HK-2 (cell line): ENCODE measurements around the gene NMRAL1.

Source experiments
- DNase-seq: peaks from one replicate; pipeline ENCODE4 v3.0.0-alpha.2; 2018; ENCODE audit not compliant: unreplicated experiment

The NMRAL1 gene

DNA sequence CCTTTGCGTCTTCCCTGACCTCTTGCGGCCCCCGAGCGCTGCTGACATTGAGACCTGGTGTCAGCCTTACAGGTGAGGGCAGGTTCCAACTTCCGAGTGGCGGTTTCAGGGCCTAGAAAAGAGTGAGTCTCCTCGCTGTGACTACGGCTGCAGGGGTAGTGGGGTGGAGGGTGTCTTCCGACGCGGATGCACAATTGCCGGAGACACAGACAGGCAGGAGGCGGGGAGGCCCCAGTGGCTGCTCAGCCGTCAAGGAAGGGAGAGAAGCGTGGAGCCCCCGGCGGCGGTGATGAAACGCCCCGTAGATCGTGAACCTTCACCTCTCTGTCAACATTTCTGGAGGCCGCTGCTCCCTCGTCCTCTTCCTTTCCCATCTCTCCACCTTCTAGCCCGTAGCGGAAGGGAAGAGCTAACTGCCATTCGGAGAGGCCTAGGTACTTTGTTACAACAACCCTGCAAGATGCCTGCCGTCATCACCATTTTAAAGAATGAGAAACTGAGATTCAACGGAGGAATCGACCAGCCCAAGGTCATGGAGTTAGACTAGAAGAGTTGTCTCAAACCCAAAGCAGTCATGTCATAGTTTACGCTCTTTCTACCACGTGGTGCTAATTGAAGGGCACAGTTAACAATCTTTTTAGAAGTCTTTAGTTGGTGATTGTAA is 48.3 kb downstream of the NMRAL1 start:
- DNase-seq = no peak

DNA sequence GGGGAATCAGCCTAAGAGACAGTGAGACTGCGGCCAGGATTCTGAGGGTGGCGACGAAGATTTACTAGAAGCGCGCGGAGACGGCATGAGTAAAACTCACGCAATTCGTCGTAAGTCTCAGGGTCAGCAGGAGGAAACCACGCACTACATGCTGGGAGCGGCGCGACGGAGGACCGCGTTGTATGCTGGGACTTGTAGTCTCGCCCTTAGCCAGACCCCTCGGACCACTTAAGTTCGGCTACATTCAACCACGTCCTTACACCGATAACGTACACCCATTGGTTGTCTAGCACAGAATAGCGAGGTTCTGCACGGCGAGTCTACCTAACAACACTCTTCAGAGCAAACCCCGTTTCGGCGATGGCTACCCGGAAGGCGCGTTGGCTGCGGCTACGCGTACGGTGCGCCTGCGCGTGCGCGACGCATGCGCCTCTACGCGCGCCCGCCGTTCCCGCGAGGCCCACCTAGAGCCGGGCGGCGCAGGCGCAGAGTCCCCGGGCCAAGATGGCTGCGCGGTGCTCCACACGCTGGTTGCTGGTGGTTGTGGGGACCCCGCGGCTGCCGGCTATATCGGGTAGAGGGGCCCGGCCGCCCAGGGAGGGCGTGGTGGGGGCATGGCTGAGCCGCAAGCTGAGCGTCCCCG is 48.9 kb downstream of the NMRAL1 start, which contains the start of gene DNAJA3:
Gene DNAJA3, plus strand, starts transcription at position 491 of the 643 bp plus-strand sequence. Its CDS starts 14 bp downstream, at position 505.
- DNase-seq = peak; percentile 83

DNA sequence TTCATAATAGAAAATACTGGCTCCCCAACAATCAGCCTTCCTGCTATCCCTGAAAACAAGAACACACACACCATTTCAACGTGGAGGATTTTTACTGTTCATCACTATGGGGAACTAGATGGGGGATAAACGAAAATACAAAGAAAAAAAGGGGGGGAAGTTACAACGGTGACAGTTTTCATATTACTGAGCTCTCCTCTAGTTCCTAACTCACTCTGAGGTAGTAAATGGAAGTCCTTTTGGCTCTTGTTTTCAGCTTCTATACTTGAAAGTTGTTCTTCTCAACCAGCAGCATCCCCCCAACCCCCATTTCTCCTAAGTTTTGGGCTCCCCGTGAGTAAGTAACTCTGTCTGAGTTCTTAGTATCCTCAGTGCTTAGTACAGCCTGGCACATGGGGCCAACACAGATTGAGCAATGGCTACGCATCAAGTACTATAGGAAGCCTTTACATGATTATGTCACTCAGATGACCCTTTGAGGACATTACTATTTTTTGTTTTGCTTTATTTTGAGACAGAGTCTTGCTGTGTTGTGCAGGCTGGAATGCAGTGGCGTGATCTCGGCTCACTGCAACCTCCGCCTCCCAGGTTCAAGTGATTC is 53.8 kb downstream of the NMRAL1 start:
- DNase-seq = no peak

DNA sequence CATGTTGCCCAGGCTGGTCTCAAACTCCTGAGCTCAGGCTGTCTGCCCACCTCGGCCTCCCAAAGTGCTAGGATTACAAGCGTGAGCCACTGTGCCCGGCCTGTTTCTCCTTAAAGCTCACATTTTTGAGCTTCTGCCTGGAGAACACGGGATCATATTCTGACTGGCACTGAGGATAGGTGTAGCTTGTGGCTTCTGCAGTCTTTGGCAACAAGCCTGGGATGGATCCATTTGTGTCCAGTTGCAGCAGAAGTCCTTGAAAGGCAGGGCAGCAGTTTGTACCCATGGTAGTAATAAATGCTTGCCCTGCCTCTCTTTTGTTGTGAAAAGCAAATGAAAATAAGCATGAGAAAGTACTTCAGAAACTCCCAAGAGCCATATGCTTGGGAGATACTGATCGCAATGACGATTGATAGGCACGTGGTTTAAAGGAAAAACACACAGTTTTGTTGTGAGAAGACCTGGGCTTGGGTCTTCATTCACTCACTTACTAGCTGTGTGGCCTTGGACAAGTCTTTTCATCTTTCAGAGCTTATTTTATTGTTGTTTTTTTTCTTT is 54.9 kb downstream of the NMRAL1 start:
- no peak for DNase-seq

DNA sequence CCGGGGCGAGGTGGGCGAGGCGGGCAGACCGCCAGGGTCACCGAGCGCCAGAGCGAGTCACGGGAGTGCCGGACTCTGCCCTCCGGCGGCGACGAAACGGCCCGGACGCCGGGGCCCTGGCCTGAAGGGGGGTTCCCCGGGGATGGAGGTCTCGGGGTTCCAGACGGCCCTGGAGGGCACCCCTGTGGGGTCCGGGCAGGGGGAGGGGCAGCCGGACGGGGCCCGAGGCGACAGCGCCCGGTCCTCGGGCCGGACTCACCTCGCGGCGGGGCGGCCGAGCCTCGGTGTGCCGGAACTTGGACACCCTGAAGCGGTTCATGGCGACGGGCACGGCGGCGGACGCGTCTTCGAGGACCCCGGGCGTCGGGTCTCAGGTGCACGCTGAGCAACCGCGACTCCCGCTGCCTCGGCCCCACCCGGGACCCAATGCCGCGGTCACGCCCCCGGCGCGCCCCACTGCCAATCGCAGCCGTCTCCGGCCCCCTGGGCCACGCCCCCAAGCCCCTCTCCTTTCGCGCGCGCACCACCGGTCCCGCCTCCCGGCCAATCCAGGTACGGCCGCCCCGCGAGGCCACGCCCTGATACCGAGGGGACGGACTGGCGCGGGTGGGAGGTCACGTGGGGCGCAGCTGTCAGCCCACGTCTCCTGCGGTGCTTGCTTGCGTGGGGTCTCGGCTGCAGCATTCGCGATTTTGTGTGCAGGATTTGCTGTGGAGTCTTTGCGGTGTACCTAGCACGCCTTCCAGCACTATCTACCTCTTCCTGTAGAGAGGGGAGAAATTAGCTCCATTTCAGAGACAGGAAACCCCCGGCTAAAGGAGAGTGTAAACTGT is 58.0 kb downstream of the NMRAL1 start, which contains the start of gene CORO7:
Gene CORO7, minus strand, starts transcription at position 397 of the 833 bp plus-strand sequence. Its CDS starts 78 bp downstream, at position 319.
- peak; percentile 89 for DNase-seq

DNA sequence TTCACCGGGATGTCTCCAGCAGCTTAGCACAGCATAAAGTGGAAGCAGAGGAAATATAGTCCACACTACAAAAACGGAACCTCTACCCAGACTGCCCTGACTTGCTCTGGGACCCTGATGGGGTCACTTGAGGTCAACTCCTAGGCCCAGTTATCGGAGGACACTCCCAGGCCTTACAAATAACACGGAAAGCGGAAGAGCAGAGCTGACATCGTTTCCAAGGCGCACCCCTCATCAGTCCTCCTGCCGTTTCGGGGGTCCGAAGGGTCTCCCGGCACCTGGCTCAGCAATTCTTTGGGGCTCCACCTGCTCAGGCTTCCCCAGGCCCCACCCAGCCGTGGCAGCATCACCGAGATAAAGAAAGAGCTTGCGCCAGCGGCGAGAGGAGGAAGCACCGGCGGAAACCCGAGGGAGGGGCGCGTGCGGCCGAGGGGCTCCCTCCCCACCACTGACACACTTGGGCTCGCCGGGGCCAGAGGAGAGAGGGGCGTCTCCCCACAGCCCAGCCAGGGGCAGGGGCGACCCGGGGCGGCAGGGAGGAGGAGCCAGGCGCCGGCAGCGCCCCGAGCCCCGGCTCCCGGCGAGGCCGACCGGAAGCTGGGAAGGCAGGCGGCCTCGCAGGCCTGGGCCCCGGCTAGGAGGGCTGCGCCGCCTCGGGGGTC is 58.8 kb downstream of the NMRAL1 start:
- no peak for DNase-seq

DNA sequence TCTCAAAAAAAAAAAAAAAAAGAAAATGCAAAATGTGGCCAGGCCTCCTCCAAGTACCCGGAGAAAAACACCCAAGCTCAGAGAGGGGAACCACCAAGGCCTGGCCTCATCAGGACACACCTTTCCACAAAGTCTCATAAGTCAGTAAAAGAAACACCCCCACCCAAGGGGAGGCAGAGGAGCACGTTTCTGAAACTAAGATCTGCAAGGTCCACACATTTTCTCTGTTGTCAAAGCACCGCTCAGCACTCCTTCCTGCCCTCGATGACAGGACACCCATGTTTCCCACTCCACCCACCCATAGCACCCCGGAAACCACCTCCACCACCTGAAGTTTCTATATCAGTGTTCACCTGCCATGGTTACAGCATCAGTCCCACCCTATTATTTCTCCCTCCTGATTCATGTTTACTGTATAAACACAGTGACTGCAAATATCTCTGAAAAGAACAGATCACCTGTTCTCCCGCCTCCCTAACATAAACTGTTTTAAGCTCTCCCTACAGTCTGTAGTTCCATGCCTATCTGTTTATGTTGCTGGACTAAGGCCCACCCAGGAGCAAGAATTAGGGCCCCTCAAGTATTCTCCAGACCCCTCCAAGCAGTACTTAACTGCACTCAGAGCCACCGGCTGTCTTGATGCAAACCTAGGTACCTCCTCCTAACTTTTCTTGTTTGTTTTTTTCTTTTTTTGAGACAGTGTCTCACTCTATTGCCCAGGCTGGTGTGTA is 60.1 kb downstream of the NMRAL1 start:
- DNase-seq = no peak

DNA sequence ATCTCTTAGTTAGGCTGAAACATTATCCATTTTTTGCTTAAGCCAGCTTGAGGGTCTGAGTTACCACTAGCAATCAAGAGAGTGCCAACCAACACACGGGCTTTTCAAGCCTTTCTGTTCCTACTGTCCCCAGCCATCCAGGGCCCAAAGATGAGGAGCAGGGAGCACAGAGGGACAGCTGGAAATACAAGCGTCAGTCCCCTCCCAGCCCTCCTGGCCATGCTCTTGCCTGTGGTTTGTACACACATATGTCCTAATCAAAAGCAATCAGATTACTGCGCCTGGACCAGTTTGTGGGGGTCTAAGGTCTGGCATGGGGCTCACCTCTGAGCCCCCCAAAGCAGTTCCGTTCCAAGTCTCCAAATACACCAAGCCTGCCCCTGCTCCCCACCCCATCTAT is 61.6 kb downstream of the NMRAL1 start:
- no peak for DNase-seq

DNA sequence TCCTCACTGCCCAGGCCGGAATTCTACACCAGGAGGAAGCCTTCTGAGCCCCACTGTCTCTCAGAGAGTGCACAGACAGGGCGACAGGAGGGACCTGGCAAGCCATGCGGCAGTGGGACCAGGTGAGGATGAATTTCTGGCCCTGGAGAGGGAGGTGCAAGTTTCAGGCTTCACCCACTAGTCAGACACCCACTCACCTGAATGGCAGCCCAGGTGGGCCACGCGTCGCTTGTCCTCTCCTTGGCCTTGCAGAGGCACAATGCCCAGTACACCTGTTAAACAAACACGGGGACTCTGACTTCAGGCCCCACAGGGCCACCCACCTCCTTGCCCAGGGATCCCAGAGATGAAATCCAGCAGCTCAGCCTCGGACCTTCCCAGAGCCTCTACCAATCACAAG is 62.3 kb downstream of the NMRAL1 start:
- DNase-seq = no peak
